Nephron (organoid): ENCODE results near the gene NT5C1A.

Source experiments
- H3K27ac Mint-ChIP-seq, 3 experiments: 2 replicates each; pipeline ENCODE4 v1.8.0; 2020; ENCODE audit warnings: mixed read lengths in 3 of 3, mild to moderate bottlenecking in 2 of 3, moderate library complexity in 1 of 3
- H3K27me3 Mint-ChIP-seq: 2 replicates; pipeline ENCODE4 v1.8.0; 2021; ENCODE audit warnings: low read depth, mild to moderate bottlenecking, moderate library complexity, mixed read lengths
- H3K36me3 Mint-ChIP-seq: 2 replicates; pipeline ENCODE4 v1.8.0; 2020; ENCODE audit warnings: low read depth, mixed read lengths
- H3K4me1 Mint-ChIP-seq: 2 replicates; pipeline ENCODE4 v1.8.0; 2020; ENCODE audit warnings: mixed read lengths
- H3K4me3 Mint-ChIP-seq, 3 experiments: 2 replicates each; pipeline ENCODE4 v1.8.0; 2020; ENCODE audit warnings: mild to moderate bottlenecking in 3 of 3, mixed read lengths in 3 of 3, moderate library complexity in 2 of 3
- H3K9me3 Mint-ChIP-seq: 2 replicates; pipeline ENCODE4 v1.8.0; 2020; ENCODE audit warnings: mixed read lengths
- CTCF ChIP-seq, 3 experiments: fragments of 200-600 bp; sonication (generic); IDR thresholded peaks; one replicate each; pipeline ENCODE4 v1.5.0; 2021; ENCODE audit warnings: antibody characterized with exemption in 3 of 3; ENCODE audit not compliant: unreplicated experiment in 3 of 3

The NT5C1A gene

GRCh38 chr1:39699419-39699818 is 27.5 kb upstream of the NT5C1A start:
- Mint-ChIP-seq H3K4me3 (no peak overlapping the region), H3K27ac (no peak overlapping the region), H3K27me3 (peaks cover 66% of the 10 kb centered on the region), H3K36me3 (no peaks in the 10 kb centered on the region), H3K9me3 (no peaks in the 10 kb centered on the region), H3K4me1 (peaks cover 27% of the 10 kb centered on the region)
- TF ChIP-seq CTCF (IDR thresholded peaks at IDR 0.05; ENCODE audit: unreplicated experiment in 3 of 3) = no peak

GRCh38 chr1:39698568-39698967 is 26.7 kb upstream of the NT5C1A start:
- no peak overlapping the region for H3K27ac Mint-ChIP-seq
- H3K36me3 Mint-ChIP-seq = no peaks in the 10 kb centered on the region
- peaks cover 73% of the 10 kb centered on the region for H3K27me3 Mint-ChIP-seq
- no peaks in the 10 kb centered on the region for H3K9me3 Mint-ChIP-seq
- peaks cover 33% of the 10 kb centered on the region for H3K4me1 Mint-ChIP-seq
- no peak for TF ChIP-seq CTCF (IDR thresholded peaks at IDR 0.05; ENCODE audit: unreplicated experiment in 3 of 3)
- H3K4me3 Mint-ChIP-seq = no peak overlapping the region

- Mint-ChIP-seq H3K4me1 (peaks cover 25% of the 10 kb centered on the region), H3K36me3 (no peaks in the 10 kb centered on the region), H3K27me3 (peaks cover 83% of the 10 kb centered on the region), H3K9me3 (no peaks in the 10 kb centered on the region), H3K27ac (no peak overlapping the region), H3K4me3 (no peak overlapping the region)
- TF ChIP-seq CTCF (IDR thresholded peaks at IDR 0.05; ENCODE audit: unreplicated experiment in 3 of 3) = no peak
Measured at GRCh38 chr1:39696448-39696847, 24.5 kb upstream of the NT5C1A start.

- Mint-ChIP-seq H3K9me3 (no peaks in the 10 kb centered on the region), H3K27ac (no peak overlapping the region), H3K4me3 (no peak overlapping the region), H3K4me1 (peaks cover 20% of the 10 kb centered on the region), H3K36me3 (no peaks in the 10 kb centered on the region), H3K27me3 (peaks cover 86% of the 10 kb centered on the region)
- TF ChIP-seq CTCF (IDR thresholded peaks at IDR 0.05; ENCODE audit: unreplicated experiment in 3 of 3) = no peak
Measured at GRCh38 chr1:39695016-39695415, 23.1 kb upstream of the NT5C1A start.

- Mint-ChIP-seq H3K9me3 (no peaks in the 10 kb centered on the region), H3K4me3 (peak overlapping the region in 2 of 3 experiments; percentile 4 to 43), H3K36me3 (no peaks in the 10 kb centered on the region), H3K27ac (no peak overlapping the region), H3K4me1 (peaks cover 23% of the 10 kb centered on the region), H3K27me3 (peaks cover 92% of the 10 kb centered on the region)
- TF ChIP-seq CTCF (IDR thresholded peaks at IDR 0.05; ENCODE audit: unreplicated experiment in 3 of 3) = no peak
Measured at GRCh38 chr1:39694026-39694425, 22.1 kb upstream of the NT5C1A start.

GRCh38 chr1:39692152-39693074 is 20.5 kb upstream of the NT5C1A start:
- Mint-ChIP-seq H3K36me3 (no peaks in the 10 kb centered on the region), H3K9me3 (no peaks in the 10 kb centered on the region), H3K27me3 (peaks cover 93% of the 10 kb centered on the region), H3K27ac (no peak overlapping the region), H3K4me3 (peak overlapping the region; percentile 61 to 68 (median 62)), H3K4me1 (peaks cover 26% of the 10 kb centered on the region)
- no peak for TF ChIP-seq CTCF (IDR thresholded peaks at IDR 0.05; ENCODE audit: unreplicated experiment in 3 of 3)
